ENCODE data around the gene TMEM108.

DNA sequence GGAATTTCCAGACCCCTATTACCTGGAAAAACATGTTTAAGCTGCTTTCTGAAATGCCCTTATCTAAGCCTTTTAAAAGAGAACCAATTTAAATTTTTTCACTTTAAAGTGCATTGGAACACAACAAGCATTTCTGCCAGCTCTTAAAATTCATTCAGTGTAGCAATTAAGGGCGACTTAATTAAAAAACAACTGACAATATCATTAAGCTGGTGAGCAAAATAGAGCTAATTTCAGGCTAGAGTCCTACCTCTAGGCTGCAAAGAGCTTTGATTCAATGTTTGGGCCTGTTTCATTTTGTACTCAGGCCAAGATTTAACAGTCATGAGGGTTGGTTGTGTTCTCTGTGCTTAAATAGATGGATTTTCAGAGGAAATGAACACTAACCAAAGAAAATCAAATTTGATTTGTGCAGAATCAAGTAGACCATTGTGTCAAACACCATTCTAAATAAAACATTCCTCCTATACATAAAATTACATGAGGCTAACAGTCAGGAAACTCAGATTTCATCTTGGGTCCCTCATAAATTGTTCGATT, 114.6 kb downstream of the TMEM108 start:
- TF ChIP-seq CTCF (IDR thresholded peaks at IDR 0.05; ENCODE audit: borderline replicate concordance, extremely low read depth, low read length, poor library complexity, severe bottlenecking) = no peak
- no peak for TF ChIP-seq EZH2 (IDR thresholded peaks at IDR 0.05; ENCODE audit: borderline replicate concordance, low read depth, low read length, severe bottlenecking)

Measured in DND-41 (cell line).